NOMO-1 treated with DMSO at 0.1 percent for 48 hours (cell line): ENCODE results near the gene KRT85.

Experiments used
- DNase-seq: peaks from one replicate; lab custom pipeline; 2025; ENCODE audit not compliant: unreplicated experiment; lab: John Stamatoyannopoulos, UW

Gene KRT85

DNA sequence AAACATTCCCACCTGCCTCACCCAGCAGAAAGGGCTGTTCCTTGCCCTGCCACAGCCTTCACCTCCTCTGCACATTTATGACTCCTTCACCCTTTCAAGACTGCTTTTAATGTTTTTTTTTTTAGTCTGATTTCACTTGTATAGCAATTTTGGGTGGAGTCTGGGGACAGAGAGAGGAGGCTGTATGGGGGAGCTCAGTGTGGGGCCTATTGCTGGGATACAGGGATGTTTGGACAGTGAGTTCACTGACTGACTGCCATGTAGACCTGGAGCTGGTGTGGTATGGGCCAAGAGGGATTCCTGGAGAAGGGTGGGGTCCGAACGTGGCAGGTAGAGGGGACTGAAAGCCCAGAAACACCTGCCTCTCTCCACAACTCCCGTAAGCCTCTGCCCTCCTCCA lies 1.9 kb upstream of the KRT85 start:
- DNase-seq: no peak

DNA sequence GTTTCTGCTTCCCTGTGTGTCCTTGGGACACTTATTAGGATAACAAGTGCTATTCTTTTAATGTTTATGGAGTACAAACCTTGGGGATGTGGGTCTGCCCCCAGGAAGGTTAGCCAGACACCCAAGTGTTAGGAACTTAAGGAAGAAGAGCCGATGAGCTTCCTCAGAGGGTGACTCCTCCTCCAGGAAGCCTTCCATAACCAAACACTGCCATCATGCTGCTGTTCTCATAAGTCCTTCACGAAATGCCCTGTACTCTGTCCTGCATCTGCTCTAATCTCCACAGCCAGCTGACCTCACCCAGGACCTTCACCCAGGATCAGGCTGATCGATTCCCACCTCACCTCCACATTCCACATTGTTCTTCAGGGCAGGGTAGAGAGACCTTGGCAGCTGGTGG lies 1.2 kb upstream of the KRT85 start:
- no peak for DNase-seq

DNA sequence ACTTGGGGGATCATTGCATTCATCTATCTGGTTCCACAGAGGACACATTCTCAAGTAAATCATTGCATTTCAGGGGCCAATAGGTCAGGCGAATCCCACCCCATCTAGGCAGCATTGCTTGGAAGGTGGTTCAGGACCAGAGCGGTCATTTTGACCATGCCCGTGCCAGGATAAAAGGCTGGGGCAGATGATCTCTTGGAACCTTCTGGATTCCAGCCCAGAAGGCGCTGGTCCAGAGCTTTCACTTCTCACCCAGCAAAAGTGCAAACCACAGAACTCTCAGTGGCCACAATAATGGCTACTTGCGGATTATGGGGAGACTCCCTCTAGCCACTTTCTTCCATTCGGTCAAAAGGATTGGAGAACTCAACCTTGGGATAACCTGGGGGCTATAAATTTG lies 595 bp upstream of the KRT85 start:
- DNase-seq: no peak

DNA sequence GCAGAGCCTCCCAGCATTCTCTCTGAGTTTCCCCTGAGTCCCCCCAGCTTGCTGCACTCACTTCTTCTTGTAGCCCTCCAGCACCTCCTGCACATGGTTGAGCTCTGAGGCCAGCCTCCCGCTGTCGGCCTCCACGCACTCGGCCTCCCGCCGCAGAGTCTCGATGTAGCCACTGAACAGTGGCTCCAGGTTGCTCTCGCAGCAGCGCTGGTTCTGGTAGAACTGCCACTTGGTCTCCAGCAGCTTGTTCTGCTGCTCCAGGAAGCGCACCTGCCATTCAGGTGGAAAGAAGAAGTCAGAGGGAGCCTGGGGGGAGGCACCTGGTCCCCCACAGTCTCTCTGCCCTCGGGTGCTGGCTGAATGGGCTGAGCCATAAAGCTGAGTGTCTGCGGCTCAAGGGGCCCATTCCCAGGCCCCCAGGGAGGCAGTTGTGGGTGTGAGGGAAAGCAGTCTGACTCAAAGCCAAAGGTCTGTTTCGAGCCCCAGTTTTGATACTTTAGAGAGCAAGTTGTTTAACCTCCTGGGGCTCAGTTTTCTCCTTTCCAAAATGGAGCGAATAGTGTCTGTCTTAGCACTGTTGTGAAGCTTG lies 2.3 kb downstream of the KRT85 start:
- no peak for DNase-seq

DNA sequence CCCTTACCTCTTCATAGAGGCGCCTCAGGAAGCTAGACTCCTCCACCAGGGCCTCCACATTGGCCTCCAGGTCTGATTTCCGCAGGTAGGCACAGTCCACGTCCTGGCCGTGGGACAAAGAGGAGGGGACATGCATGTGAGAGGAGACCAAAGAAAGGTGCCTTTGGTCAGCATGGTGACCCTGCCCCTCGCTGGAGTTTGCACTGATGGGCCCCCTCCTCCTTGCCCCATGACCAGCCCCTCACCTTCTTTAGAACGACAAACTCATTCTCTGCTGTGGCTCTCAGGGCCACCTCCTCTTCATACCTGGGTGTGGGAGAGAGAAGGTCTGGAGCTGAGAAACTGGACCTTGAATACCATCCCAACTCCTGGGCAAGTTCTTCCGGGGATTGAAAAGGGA lies 3.2 kb downstream of the KRT85 start:
- no peak for DNase-seq

DNA sequence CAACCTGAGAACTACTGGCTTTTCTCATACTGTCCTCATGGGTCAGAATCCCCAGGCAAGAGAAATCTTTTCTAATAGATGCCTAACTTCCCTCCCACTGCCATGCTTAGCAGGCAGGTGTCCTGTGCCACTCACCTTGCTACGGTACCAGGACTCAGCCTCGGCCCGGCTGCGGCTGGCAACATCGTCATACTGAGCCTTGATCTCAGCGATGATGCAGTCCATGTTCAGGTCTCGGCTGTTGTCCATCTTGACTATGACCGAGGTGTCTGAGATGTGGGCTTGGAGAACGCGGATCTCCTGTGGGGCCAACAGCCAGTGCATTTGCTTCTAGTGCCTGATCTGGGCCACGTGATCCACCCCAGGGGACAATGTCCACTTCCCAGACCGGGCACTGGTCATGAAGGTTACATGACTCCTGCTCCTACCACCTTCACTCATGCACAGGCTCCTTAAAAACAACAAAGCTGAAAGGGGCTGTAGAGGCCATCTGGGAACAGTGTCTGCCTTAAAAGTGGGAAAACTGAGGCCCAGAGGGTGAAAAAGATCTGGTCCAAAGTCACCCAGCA lies 4.1 kb downstream of the KRT85 start:
- DNase-seq: no peak

DNA sequence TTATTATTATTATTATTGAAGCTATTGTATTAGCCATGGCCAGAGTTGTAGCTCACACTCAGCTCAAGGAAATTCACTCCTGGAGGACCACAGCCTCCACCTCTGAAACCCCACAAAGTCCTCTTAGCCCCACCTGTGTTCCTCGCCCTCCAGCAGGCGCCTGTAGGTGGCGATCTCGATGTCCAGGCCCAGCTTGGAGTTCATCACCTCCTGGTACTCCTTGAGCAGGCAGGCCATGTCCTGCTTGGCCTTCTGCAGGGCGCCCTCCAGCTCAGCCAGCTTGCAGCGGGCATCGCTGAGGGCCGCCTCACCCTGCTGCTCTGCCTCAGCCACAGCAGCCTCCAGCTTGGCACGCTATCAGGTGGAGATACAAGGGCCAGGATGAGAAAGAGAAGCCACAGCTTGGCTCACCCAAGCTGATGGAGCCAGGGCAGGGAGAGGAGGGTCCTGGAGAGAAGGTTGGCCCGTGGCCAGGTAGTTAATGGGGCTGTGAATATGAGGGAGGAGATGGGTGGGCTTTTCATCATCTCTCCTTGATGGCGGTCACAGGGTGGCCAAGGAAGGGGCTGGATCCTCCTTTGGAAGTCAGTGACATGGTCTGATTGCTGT lies 5.1 kb downstream of the KRT85 start:
- no peak for DNase-seq

DNA sequence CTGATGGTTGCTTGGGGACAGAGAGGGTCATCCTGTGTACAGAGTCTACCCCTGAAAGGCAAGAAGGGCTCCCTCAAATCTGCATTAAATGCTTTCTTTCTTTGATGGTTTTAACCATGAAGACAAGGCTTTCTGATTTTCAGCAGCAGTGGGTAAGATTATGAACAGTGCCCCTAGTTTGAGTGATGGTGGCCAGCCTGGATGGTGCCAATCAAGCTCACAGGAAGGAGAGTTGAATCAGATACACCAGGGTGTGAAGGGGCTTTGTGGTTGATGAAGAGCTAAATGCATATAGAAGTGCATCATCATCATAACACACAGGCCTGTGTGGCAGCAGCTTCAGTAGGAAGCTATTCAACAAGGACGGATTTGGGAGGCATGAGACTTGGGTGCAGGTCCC lies 5.7 kb downstream of the KRT85 start:
- DNase-seq: no peak

DNA sequence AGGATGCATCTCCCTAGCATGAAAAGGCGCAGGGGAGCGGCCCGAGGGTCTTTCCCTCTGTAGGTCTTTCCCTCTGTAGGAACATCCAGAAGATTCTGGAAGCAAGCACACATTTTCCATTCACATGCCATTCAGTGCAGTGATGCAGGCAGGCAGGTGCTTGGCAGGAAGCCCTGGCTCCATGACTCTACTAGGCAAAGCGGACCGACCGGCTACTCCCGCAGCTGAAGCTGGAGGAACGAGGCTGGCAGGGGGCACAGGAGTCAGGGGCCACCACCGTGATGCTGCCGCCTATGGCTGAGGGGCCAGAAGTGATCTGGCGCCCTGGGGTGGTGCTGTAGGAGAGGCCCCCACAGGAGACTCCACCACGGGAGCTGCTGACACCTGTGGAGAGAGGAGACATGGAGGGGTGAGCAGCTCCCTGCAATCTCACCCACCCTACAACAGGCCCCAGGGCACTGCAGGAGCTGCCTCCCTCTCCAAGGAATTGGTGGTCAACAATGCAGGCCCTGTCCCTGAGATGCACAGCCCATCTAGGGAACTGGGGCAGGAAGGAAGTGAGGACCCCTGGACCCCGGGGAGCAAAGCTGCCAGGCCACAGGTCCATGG lies 6.5 kb downstream of the KRT85 start:
- no peak for DNase-seq

DNA sequence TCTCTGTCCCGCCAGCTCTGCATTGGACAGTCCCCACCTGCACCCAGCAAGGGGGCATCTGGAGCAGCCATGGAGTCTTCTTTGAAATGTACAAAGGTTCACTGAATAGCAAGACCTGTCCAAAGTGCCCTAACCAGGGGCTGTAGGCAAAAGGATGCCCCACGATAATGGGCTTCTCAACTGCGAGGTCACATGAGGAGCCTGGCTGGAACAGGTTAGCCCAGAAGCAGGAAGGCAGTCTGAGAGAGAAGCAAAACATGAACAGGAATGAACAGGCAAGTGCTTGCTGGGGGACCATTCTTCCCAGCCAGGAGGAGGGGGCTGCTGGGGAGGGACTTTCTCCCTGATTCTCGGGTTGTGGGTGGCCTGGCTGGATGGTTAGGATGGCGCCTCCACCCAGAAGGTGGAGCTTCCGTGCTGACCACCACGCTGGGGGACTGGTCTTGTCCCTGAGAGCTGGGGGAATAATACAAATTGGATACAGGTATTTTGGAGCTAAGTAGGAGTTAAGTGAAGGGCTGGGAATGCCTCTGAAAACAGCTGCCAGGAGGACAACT lies 7.1 kb downstream of the KRT85 start:
- DNase-seq: no peak

DNA sequence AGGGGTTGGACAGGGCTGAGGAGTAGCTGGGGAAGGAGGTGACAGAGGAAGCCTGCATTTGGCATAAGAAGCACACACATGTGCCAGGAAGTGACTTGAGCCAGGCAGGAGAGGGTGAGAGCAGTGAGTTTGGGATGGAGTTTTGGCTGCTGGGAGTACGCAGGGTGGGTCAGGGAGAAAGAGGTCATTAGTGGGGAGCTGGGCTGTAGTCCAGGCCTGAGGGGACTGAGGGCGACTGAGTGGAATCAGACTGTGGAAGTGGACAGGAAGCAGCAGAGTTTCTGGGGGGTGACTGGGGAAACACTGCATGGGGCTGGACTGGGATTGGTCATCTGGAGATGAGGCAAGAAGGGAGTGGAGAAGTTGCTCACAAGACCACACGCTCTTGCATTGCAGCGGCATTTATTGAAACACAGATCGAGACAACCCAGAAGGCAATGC lies 7.6 kb downstream of the KRT85 start:
- no peak for DNase-seq

DNA sequence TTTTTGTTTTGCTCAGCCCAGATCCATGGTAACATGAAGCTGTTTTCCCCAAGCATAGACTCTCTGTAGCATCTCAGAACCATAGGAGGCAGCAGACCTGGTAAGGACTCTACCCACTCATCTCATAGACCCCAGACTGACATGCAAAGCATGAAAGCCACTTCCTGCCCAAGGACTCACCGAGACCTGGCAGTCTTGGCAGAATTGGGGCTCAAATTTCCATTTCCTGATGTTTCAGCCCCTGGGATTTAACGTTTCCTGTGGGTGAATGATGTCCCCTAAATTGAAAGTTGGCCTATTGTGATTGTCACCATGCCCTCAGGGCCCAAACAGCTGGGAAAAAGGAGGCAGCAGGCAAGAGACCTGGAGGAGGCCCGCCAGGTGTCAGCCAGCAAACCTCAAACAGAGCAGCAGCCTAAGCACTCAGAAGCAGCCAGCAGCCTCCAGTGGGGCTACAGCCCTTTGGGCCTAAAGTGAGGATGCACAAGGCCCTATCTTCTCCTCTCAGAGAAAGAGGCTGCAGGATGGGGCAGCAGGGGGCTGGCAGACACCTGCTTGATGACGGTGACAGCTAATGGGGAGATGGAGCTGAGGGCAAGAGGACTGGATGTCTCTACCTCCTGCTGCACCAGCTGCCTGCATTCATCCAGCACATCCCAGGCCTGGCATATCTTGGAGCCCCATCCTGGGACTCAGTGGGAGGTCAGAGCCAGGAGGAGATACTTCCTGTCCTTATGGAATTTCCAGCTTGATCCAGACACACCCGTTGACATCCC lies 8.5 kb downstream of the KRT85 start:
- no peak for DNase-seq

DNA sequence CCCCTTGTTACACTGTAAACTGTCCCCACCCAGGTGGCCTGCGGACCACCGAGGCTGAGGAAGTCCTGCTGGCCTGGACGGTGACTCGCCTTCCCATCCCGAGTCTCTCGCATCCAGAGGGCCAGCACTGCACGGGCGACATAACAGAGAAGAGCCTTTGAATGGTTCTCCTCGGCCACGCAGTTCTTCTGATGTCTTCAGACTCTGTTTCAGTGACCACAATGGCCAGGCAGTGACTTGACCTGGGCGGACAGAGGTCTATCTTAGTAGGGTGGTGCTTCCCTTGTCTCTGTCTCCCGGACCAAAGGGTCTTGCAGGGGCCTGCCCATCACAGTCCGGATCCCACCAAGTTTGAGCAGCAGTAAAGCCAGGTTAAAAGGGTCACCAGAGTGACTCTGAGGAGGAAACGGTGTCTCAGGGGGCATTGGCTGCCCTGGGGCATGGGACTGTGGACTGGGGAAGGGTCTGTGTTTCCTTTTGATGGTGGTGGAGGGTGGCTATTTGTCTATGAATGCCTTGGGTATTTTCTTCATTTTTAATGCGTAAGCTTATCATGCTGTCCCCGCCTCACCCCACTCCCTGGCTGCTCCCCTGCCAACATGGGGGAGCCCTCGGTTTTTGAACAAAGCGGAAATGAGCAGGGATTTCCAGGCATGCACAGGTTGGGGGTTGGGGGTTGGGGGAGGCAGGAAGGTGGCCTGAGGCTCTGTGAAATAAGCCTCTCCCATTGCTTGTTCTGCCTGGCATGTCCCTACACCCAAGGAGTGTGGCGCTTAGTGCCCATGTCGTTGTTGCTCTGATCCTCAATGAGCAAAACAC lies 10.3 kb downstream of the KRT85 start:
- DNase-seq: no peak

DNA sequence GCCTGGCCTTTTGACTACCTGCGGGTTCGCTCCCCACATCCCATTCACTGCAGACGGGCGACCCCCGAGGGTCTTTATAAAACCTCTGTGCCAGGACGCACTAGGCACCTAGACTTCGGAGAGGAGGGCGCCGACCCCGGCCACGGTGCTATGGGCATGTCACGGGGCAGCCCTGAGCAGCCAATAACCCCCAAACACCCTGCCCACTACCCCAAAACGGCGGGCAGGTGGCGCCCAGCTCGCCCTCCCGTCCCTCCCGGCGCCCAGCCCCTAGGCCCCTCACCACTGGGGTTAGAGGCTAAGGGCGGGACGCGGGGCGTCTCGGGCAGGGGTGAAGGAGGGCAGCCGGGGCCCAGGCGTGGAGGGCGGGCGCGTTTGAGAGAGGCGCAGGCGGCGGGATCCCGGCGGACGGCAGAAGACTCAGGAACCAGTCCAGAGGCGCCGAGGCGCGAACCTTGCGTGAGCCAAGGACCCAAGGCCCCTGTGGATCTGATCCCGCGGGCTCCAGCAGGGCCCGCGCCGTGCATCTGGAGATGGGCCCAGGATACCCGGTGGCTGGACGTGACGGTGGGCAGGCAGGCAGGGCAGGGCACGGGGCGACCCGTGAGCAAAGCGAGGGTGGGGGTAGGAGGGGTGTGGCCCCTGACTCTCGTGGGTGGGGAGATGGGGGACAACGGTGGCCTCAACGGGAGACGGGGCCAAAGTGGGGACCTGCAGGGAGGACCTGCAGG lies 11.1 kb downstream of the KRT85 start:
- no peak for DNase-seq

DNA sequence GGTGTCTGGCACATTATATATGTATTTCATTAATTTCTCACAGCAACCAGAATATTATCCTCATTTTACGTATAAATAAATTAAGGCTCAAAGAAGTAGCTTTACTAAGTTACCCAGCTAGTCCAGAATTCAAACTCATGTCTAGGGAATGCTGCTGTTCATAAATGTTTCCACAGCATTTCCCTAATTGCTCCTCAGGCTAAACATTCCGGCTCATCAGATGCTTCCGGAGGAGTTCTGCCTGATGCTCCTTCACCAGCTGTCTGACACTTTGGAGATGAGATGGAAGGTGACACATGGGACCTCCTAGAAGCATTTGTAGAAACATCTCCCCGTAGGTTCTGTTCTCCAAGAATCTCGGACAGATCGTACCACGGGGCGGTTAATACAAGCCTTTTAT lies 12.1 kb downstream of the KRT85 start:
- no peak for DNase-seq

DNA sequence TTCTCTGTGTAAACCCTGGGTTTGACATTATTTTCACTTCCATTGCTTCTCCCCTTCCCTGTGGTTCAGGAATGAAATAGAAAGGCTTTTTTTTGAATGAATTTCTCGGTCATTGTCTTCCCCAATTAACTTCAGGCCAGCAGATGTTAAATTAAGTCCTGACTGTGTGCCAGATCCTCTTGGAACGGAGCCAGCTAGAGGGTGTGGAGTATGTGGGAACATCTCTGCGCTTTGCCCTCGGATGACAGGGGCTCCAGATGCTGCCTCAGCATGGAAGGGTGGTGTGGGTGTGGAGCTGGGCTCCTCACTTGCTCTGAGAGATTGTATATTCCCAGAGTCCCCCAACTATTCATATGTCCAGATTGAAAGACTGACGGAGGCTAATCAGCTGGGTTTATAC lies 13.1 kb downstream of the KRT85 start:
- no peak for DNase-seq

DNA sequence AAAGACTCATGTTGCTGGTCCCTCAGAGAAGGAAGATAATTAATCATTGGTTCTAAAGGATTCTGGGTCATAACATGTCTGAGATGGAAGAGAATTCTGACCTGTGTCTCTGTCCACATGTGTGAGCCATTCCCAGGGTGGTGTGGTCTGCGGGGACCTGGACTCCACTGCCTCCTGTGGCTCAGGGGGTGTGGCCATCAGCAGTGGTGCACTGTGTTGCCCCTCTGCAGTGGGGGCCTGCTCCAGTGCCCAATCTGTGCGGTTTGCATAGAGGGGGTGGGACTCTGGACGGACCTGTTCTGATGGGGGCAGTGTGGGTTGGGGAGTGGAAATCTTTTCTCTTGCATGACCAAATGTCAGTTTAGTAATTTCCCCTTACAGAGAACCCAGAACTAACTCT lies 13.5 kb downstream of the KRT85 start:
- DNase-seq: no peak

DNA sequence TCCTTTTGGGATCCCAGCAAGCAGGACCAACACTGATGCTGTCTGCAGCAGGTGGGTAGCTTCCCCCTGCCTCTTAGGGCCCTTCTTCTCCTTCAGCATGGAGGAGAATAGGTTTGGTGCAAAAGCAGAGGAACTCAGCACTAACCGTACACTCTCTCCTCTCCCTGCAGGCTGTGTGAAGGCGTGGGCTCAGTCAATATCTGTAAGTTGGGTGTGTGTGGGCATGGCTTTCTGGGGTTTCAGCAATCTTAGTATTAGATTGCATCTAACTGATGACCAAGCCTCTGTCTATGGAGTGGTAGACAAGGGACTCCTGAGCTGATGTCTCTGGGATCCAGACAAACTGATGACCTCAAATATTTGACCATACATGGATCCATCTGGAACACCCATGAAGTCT lies 14.3 kb downstream of the KRT85 start:
- DNase-seq: no peak

DNA sequence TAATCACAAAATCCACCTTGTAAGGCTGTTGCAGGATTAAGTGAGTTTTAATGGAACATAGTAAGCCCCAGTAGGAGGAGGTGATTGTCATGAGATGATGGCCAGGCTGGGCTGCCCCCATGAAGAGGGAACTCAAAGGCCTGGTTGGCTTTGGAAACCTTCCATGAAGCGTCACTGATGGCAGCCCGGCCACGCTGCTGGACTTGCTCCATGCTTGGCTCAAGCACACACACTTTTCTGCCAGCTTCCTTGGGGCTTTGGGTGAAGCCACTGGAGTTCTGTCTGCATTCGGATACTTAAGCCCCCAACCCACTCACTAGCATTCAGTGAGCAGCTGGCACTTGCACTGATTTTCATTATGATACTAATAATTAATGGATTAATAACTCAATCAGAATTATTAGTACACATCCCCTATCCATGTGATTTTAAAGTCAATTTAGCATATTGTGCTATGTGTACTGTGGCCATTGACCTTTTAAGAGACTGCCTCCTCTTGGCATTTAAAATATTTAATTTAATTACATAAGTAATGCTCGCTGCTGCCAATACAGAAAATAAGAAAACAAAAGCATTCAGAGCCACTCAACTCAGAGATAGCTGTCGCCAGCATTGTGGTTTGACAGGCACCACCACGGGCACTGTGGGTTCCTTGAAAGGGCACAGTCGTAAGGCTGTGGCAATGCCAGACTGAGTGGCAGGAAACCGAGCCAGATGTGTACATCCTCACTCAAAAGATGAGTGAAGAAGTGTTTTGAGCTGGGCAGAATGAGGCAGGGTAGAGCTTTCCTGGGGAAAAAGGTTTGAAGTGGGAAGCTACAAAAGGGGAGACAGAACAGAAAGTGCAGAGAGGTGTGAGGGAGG lies 15.9 kb downstream of the KRT85 start:
- DNase-seq: no peak
